Inflammatory macrophage treated with lipopolysaccharide for 1 hour (primary cell): ENCODE results near the gene NEURL2.
"Not testable (repeated sequence)": the region's sequence is repeated elsewhere in the genome, so short reads cannot be mapped to it uniquely, and the experiment has no call there.

Experiments used
- DNase-seq, 2 donors: peaks; one replicate each; pipeline ENCODE4 v3.0.0-alpha.2; 2020 to 2022

The NEURL2 gene, protein sequence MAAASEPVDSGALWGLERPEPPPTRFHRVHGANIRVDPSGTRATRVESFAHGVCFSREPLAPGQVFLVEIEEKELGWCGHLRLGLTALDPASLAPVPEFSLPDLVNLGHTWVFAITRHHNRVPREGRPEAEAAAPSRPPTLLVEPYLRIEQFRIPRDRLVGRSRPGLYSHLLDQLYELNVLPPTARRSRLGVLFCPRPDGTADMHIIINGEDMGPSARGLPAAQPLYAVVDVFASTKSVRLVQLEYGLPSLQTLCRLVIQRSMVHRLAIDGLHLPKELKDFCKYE

GRCh38 chr20:45890985-45891983, at the start of gene NEURL2, which contains the start of gene CTSA:
Gene NEURL2, minus strand, starts transcription at chr20:45891208. Its CDS starts 217 bp downstream, at chr20:45890991.
Gene CTSA, plus strand, starts transcription at chr20:45891335. Its CDS starts 234 bp downstream, at chr20:45891569.
- DNase-seq: peak; percentile 60 to 70

- DNase-seq: no peak
Observed at GRCh38 chr20:45940469-45940868, 49.5 kb upstream of the NEURL2 start.

DNA sequence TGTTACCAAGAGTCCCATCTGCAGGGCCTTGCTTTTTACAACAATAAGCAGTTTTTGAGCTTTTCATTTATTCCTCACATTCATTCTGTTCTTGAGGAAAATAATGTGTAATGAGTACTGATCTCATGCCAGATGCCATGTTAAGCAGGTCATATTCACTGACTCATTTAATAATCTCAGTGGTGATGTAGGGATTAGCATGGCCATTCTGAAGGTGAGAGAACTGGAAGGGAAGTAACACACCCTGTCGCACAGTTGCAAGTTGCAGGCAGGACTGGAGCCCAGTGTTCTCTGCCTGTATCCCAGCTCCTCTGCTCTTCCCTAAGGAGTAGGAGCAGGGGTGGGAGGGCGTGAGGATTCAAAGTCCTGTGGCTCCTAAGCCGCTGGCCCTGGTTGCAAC, 49.0 kb upstream of the NEURL2 start:
- no peak for DNase-seq

DNA sequence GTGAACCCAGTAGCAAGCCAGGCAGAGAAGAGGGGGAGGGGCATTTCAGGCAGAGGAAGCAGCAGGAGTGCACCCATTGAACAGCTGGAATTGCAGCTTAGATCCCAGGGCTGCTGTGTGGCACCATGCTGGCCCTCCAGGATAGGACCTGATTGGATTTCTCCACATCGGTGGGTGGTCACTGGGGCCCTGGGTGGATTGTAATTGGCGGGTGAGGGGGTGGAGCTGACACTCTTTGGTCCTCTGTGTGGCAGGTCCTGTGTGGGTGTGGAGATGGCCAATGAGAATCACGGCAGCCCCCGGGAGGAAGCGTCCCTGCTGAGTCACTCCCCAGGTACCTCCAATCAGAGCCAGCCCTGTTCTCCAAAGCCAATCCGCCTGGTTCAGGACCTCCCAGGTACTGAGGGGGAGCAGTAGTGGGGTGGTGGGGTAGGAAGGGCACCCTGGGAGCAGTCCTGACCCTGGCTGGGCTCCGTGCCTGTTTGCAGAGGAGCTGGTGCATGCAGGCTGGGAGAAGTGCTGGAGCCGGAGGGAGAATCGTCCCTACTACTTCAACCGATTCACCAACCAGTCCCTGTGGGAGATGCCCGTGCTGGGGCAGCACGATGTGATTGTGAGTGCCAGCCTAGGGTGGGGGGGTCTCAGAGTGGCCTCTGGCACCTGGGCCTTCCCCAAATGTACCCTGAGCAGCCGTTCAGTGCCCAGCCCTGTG, 47.9 kb upstream of the NEURL2 start:
- DNase-seq: no peak

GRCh38 chr20:45937765-45938164, 46.8 kb upstream of the NEURL2 start:
- no peak for DNase-seq

GRCh38 chr20:45935416-45936046, 44.5 kb upstream of the NEURL2 start:
- DNase-seq: no peak

GRCh38 chr20:45934586-45935415, 43.8 kb upstream of the NEURL2 start, which contains the start of gene PCIF1:
Gene PCIF1, plus strand, starts transcription at chr20:45934683. Its CDS starts 4,317 bp downstream, at chr20:45939000.
- DNase-seq: peak; percentile 94 to 99

DNA sequence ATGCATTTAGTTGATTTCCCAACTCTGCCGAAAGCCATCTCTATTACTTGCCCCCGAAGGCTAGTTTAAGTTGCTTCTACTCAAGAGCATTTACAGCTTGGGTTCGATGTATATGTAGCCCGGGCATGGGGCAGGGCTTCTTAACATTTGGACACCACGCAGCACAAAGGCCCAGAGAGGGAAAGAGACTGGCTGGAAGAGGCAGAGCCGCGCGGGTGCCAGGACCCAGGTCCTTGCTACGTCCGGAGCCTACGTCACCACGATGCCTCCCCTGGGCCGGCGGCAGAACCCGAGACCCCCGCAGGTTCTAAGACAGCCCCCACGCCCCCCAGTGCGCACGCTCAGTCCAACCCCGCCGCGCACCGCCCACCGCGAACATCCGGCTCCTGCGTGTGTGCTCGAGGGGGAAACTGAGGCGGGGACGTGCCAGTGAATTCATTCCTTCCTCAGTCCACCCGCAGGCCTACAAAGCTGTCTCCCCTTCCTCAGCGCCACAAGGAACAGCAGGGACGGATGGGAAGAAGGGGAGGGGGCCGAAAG, 43.1 kb upstream of the NEURL2 start:
- no peak for DNase-seq

DNA sequence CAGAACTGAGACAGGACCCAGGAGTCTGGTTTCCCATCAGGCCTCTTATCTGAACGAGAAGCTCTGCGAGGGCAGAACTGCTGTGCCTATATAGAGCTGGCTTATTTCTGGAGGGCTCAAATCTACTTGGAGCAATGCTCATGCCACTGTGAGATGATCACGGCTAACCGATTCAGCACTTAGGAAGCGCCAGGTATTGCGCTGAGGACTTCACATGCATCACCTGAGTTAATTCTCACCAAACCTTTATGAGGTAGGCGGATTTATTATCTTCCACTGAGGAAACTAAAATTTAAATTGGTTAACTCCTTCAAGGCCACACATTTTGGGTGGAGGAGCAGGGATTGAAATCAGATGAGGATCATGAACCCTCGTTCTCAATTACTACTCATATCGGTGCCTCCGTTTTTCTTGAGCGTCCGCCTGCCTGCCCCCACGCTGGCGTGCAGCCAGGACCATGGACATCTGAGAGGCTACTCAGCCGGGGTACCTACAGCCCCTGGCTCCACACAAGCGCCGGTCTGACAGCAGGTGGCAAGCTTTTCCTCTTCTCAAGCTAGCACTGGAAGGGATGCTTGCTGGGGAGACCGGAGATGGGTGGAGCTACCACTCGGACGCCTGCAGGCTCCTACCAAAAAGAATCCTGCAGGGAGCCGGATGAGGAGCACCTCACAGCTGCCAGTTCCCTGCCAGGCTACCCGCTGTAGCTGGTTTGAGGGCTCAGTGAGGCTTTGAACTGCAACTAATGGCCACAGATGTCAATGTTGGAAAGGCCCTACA, 42.4 kb upstream of the NEURL2 start:
- DNase-seq: peak in 1 of 2 donors; percentile 35

GRCh38 chr20:45931680-45932079, 40.7 kb upstream of the NEURL2 start:
- not testable (repeated sequence) for DNase-seq

DNA sequence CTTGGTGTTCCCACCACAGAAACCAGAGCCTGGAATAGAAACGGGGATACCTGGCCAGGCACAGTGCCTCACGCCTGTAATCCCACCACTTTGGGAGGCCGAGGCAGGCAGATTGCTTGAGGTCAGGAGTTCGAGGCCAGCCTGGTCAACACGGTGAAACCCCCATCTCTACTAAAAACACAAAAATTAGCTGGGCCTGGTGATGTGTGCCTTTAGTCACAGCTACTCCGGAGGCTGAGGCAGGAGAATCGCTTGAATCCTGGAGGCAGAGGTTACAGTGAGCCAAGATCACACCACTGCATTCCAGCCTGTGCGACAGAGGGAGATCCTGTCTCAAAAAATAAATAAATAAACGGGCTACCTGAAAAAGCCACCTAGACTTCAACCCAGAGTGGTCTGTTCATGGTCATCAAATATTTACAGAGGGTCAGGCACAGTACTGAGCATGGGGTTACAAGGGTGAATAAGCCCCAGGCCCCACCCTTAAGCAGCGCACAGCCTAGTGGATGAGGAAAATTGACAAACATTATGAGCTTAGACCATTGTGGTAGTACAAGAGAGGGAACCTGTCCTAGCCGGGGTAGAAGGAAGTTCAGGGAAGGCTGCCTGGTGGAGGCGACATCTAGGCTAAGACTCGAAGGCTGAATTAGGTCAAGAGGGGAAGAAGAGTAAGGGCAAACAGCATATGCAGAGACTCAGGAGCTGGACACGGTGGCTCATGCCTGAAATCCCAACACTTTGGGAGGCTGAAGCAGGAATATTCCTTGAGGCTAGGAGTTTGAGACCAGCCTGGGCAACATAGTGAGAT, 36.3 kb upstream of the NEURL2 start:
- no peak for DNase-seq

DNA sequence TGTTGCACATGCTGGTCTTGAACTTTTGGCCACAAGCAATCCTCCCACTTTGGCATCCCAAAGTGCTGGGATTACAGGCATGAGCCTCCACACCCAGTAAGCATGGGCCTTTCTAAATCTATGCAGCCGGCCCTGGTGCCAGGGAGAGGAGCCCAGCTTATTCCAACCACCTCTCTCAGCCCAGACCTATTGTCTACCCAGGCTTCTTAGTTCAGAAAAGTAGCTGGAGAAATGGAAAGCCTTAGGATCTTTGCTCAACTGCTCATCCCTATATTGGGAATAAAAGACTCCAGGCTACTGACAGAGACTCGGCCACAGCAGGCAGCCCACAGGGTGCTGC, 35.7 kb upstream of the NEURL2 start:
- DNase-seq: no peak

- DNase-seq: no peak
Observed at GRCh38 chr20:45925821-45926506, 35.0 kb upstream of the NEURL2 start.

- peak; percentile 38 to 47 for DNase-seq
Observed at GRCh38 chr20:45924391-45925261, 33.6 kb upstream of the NEURL2 start.

GRCh38 chr20:45921337-45922189, 30.6 kb upstream of the NEURL2 start:
- no peak for DNase-seq

DNA sequence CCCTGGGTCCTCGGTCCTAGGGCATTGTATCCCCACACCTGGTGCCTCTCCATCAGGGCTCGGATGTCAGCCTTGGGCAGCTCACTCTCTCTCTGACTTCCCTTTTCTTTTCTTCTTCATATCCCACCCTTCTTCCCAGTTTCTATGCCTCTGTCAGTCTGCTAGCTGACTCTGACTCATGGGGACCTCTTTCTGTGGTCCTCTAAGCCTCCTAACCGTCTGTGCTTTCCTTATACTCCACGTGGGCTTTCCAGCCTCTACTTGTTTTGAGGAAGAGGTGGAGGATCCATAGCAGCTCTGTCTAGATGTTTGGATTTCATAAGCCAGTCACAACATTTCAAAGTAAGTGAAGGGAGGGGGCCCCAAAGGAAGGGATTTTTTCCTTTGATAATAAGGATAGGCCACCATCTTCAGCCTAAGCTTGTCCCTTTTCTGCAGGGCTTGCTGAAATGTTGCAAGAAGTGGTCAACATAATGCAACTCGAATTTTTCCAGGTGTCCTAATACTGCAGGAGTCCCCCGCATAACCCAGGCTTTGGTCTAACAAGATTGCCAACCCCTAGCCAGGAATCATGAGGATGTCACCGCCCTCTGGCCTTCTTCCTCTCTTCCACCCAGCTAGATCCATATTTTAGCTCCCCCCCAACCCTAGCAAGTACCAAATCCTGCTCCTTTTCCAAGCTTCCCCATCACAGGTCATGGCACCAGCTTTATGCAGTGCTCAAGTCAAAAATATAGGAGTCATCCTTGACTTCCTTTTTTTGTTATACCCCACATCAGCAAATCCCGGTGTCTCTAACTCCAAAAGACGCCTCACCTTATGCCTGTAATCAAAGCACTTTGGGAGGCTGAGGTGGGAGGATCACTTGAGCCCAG, 29.7 kb upstream of the NEURL2 start:
- DNase-seq: peak; percentile 79 to 90
